Ectodermal cell (in vitro differentiated cells): Measurements from ENCODE around the gene ITGA11.

Experiments
- H3K27ac ChIP-seq: 2 replicates; pipeline ENCODE4 v1.7.0; 2013; ENCODE audit warnings: mild to moderate bottlenecking, low read depth, low read length; ENCODE audit not compliant: insufficient read depth, poor library complexity, severe bottlenecking
- H3K27me3 ChIP-seq: 2 replicates; pipeline ENCODE4 v1.7.0; 2013; ENCODE audit warnings: mild to moderate bottlenecking, low read length; ENCODE audit not compliant: insufficient read depth, control insufficient read depth, poor library complexity, severe bottlenecking
- H3K36me3 ChIP-seq: one replicate; pipeline ENCODE4 v1.7.0; 2013; ENCODE audit warnings: low read length; ENCODE audit not compliant: control insufficient read depth, insufficient read depth
- H3K4me1 ChIP-seq: one replicate; pipeline ENCODE4 v1.7.0; 2013; ENCODE audit warnings: low read length; ENCODE audit not compliant: control insufficient read depth, insufficient read depth
- H3K4me3 ChIP-seq: 2 replicates; pipeline ENCODE4 v1.7.0; 2013; ENCODE audit warnings: low read depth, low read length, control low read depth; ENCODE audit not compliant: insufficient read depth
- H3K9me3 ChIP-seq: 2 replicates; pipeline ENCODE4 v1.7.0; 2013; ENCODE audit warnings: mild to moderate bottlenecking, low read length, moderate library complexity; ENCODE audit not compliant: control insufficient read depth
- WGBS, 2 experiments: methylation state at CpG; one replicate each; pipeline ENCODE4 v1.1.7; 2013; ENCODE audit warnings: missing lambda C conversion rate in 2 of 2; 5-methylcytosine and 5-hydroxymethylcytosine counted together

The ITGA11 gene

GRCh38 chr15:68312701-68313204, 119.2 kb downstream of the ITGA11 start:
- 81 to 84% methylated on average over 18 of the region's 18 CpGs for WGBS, 2 experiments
- Histone ChIP-seq H3K27ac (no peak overlapping the region), H3K9me3 (no peaks in the 10 kb centered on the region), H3K4me1 (peaks cover 13% of the 10 kb centered on the region), H3K27me3 (no peaks in the 10 kb centered on the region), H3K4me3 (no peak overlapping the region), H3K36me3 (no peaks in the 10 kb centered on the region)

GRCh38 chr15:68311859-68312557, 120.0 kb downstream of the ITGA11 start:
- WGBS, 2 experiments = 93 to 97% methylated on average over 3 of the region's 3 CpGs
- Histone ChIP-seq H3K4me3 (no peak overlapping the region), H3K27ac (no peak overlapping the region)

GRCh38 chr15:68311464-68311835, 120.5 kb downstream of the ITGA11 start:
- Histone ChIP-seq H3K9me3 (no peaks in the 10 kb centered on the region), H3K36me3 (no peaks in the 10 kb centered on the region), H3K4me1 (peaks cover 21% of the 10 kb centered on the region), H3K4me3 (no peak overlapping the region), H3K27ac (no peak overlapping the region), H3K27me3 (no peaks in the 10 kb centered on the region)
- WGBS, 2 experiments = 89 to 90% methylated on average over 3 of the region's 3 CpGs

More at GRCh38 chr15:68311859-68312557, 120.0 kb downstream of the ITGA11 start:
- Histone ChIP-seq H3K36me3 (no peaks in the 10 kb centered on the region), H3K27me3 (no peaks in the 10 kb centered on the region), H3K9me3 (no peaks in the 10 kb centered on the region), H3K4me1 (peaks cover 18% of the 10 kb centered on the region)

GRCh38 chr15:68310804-68311463, 121.0 kb downstream of the ITGA11 start:
- 89 to 93% methylated on average over 22 of the region's 22 CpGs for WGBS, 2 experiments
- Histone ChIP-seq H3K9me3 (no peaks in the 10 kb centered on the region), H3K4me3 (no peak overlapping the region), H3K36me3 (no peaks in the 10 kb centered on the region), H3K4me1 (peaks cover 16% of the 10 kb centered on the region), H3K27me3 (no peaks in the 10 kb centered on the region), H3K27ac (no peak overlapping the region)

GRCh38 chr15:68310178-68310803, 121.7 kb downstream of the ITGA11 start:
- Histone ChIP-seq H3K36me3 (no peaks in the 10 kb centered on the region), H3K4me3 (no peak overlapping the region), H3K27ac (no peak overlapping the region), H3K27me3 (no peaks in the 10 kb centered on the region), H3K4me1 (peaks cover 9% of the 10 kb centered on the region), H3K9me3 (no peaks in the 10 kb centered on the region)
- 71 to 77% methylated on average over 5 to 7 of the region's 7 CpGs for WGBS, 2 experiments

GRCh38 chr15:68309024-68309423, 122.9 kb downstream of the ITGA11 start:
- H3K27me3 ChIP-seq = no peaks in the 10 kb centered on the region
- H3K9me3 ChIP-seq = no peaks in the 10 kb centered on the region
- no peak overlapping the region for H3K4me3 ChIP-seq
- H3K4me1 ChIP-seq = peaks cover 8% of the 10 kb centered on the region
- H3K36me3 ChIP-seq = no peaks in the 10 kb centered on the region
- no peak overlapping the region for H3K27ac ChIP-seq
- 93 to 96% methylated on average over 2 of the region's 3 CpGs for WGBS, 2 experiments

GRCh38 chr15:68307131-68307928, 124.6 kb downstream of the ITGA11 start:
- H3K27me3 ChIP-seq = no peaks in the 10 kb centered on the region
- no peaks in the 10 kb centered on the region for H3K36me3 ChIP-seq
- H3K9me3 ChIP-seq = no peaks in the 10 kb centered on the region
- H3K4me3 ChIP-seq = no peak overlapping the region
- H3K27ac ChIP-seq = no peak overlapping the region
- H3K4me1 ChIP-seq = peaks cover 13% of the 10 kb centered on the region
- 77 to 78% methylated on average over 14 of the region's 14 CpGs for WGBS, 2 experiments

GRCh38 chr15:68305420-68305871, 126.5 kb downstream of the ITGA11 start:
- no peaks in the 10 kb centered on the region for H3K9me3 ChIP-seq
- H3K4me1 ChIP-seq = peaks cover 13% of the 10 kb centered on the region
- no peaks in the 10 kb centered on the region for H3K36me3 ChIP-seq
- WGBS, 2 experiments = 77 to 78% methylated on average over 6 of the region's 6 CpGs
- no peaks in the 10 kb centered on the region for H3K27me3 ChIP-seq
- H3K4me3 ChIP-seq = no peak overlapping the region
- no peak overlapping the region for H3K27ac ChIP-seq

- Histone ChIP-seq H3K36me3 (no peaks in the 10 kb centered on the region), H3K4me1 (peaks cover 13% of the 10 kb centered on the region), H3K27ac (no peak overlapping the region), H3K9me3 (no peaks in the 10 kb centered on the region), H3K4me3 (no peak overlapping the region), H3K27me3 (no peaks in the 10 kb centered on the region)
- WGBS, 2 experiments = 70 to 72% methylated on average over 15 of the region's 15 CpGs
Measured at GRCh38 chr15:68304589-68305337, 127.2 kb downstream of the ITGA11 start.
